Brain pericyte (primary cell): ENCODE data around the gene TOM1L2.
A peak's percentile ranks its signal among the peaks of the same experiment; 100 is the strongest.

Source experiments
- DNase-seq: peaks from one replicate; pipeline ENCODE4 v3.0.0-alpha.2; 2012; ENCODE audit warnings: low read depth, low spot score

Gene TOM1L2

DNA sequence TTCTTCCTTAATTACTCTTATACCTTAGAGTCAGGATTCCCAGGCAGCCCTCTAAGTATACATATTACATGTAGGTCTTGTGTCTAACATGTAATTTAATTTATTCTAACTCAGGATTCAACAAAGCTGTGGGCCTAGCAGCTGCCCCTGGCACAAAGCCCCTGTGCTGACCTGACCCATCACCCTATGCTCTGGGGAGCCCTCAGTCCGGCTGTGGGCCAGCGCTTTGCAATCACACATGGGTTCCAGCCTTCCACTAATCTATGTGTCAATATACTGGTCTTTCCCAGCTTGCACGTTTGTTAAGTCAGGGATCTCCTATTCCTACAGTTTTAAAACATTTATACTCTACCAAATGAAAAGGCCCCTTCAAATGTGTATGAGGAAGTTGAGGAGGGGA, 72.7 kb downstream of the TOM1L2 start:
- DNase-seq, result no peak

DNA sequence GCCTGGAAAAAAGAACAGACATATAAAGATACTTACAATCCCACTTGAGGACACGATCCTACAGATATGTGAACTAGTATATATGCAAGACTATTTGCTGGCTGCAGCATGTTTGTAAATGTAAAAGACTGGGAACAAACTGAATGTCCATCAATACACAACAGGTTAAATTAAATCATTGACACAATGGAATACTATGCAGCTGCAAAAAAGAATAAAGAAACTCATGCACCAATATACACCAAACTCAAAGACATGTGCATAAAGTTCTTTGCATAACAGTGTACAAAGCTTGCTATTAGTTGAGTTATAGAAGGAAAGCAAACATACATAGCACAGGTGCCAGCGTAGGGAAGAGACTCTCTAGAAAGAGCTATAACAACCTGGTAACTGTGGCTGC, 73.5 kb downstream of the TOM1L2 start:
- DNase-seq, result no peak

DNA sequence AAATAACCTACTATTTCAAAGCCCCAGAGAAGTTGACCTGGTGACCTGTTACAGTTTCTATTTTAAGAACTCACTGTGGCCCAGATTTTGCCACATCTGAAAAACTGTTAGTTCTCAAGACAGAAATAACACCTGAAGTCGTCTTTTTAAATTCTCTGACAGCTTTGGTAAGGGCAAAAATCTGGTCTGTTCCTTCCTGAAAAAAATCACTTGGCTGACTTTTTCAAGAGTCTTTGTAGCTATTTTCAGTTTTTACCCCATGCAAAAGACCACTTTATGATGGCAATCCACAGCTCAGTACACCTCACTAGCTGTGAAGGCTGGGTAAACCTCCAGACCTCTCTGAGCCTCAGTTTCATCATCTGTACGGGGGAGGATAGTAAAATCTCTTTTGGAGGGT, 74.8 kb downstream of the TOM1L2 start:
- DNase-seq, result no peak

DNA sequence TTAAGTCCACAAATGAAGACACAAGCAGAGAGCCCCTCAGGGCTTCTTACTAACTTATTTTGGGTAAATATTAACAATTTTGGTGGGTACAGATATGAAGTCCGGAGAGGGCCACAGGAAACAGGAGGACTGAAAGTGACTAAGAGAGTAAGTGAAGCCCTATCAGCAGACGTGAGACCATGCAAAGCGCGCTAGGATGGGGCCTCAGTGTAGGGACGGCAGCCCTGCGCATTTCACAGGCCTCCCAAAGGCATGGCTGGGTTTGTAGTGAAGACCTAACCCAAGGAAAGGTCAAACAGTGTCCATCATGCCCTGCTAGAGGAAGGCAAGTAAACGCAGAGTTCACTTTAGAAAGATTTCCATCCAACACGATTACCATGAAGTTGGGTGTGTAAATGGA, 75.5 kb downstream of the TOM1L2 start:
- DNase-seq, result no peak

DNA sequence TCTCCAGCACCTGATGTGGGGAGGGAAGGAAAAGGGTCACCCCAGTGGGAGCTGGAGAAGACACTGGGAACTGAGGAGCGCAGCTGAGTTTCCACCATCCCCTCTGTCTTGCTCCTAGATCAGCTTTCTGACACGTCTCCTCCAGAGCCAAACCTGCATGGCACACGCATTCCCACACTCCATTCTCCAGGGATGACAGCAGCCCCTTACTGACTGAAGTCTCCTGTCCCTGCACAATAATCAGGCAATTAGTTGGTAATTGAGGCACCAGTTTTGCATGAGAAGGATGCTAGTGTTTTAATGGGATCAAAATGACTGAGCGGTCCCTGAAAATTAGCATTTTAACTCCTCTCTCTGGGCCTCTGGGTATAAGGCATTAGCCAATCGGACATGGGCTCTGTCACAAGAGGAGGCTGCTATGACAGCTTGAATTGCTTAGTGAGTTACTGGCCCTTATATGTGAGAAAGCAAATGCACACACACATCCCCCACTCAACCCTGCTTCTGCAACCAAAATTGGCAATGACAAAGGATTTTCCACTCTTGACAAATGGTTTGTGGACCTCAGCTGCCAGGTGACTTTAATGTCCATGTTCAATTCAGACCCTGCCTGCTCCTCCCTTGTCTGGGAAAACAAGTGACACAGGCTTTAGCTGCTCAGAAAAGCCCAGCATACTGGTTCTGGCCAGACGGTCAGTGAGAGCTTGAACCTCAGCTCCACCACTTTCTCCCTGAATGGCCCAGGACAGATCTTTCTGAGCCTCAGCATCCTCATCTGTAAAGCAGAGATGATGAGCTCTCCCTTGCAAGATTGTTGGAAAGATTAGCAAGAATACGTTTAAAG, 78.2 kb downstream of the TOM1L2 start:
- DNase-seq, result no peak

DNA sequence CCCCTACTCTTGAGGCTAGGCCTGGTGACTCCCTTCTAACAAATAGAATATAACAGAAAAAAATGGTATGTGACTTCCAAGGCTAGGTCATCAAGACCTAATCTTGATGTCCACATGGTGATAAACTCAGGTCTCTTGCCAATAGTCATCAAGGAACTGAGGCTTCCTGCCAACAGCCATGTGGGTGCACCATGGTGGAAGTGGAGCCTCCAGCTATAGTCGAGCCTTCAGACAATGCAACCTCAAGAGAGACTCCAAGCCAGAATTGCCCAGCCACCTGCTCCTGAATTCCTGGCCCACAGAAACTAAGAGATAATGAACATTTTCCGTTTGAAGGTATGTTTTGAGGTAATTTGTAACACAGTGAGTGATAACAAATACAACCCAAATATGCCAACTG, 79.5 kb downstream of the TOM1L2 start:
- DNase-seq, result no peak

DNA sequence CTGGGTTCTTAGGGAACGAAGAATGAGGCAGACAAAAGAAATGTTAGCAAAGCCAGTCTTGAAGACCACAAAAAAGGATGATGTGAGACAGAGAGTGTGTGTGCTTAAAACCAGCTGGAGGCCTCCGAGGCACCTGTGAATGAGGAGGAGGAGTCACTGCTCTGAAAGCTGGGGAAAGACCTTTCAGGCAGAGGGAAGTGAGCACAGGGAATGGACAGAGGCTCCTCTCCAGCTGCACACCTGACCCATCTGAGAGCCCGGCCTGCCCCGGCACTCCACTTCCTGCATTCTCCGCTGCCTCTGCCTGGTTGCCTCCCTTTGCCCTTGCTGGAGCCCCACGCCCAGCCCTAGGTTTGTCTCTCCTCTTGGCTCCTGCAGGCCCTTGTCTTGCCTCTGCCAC, 80.2 kb downstream of the TOM1L2 start:
- no peak for DNase-seq

DNA sequence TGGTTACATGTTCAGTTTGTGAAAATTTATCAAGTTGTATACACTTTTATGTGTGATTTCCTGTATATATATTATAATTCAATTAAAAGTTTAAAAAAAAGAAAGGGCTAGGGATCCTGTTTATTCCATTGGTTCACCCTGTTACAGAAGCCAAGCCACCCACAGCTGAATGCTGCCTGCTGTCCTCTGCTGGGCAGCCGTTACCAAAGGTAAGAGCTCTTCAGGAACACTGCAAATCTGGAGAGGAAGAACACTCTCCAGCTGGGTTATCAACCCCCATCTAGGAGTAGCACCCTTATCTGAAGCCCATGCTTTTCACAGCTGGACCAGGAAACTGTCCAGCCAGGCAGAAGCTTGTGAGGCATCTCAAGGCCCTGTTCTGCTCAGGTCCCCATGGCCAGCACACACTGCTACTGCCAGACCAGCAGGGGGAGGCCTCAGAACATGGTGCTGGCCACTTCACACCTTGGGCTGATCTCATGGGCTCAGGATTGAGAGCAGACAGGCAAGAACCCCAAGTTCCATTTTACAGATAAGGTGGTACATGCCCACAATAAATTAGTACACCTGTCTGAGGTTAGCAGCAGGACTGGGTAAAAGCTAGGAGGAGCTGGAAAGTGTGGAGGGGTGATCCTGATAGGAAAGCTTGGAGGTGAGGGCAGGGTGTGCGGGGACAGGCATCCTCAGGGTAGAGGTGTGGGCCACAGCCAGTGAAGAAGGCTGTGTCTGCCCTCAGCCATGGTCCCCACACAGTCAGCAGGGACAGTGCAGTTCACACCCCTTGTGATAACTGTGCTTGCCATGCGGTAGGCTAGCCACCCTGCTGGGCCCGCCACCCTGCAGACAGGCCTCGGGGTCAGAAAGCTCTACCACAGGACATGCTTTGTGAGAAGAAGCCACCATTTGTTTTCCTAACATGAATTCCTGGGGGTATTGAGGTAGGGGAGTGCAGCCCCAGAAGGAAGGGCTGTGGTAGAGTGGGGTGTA, 81.1 kb downstream of the TOM1L2 start:
- peak; percentile 24 for DNase-seq

DNA sequence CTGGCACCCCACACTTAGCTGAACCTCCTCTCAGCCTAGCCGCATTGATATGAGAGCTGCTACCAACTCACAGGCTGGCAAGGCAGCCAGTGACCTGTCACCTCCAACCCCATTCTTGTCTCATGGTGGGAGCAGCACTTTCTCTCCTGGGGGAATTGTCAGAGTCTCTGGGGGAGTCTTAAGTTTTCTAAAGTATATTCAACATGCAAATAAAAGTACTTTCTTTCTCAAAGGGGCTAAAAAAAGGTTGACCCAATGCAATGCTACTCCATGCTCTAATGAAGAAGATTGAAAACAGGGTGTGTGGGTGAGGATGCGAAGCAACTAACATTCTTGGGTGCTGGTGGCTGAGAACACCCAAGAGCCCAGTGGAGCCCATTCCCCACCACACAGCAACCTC, 82.3 kb downstream of the TOM1L2 start:
- DNase-seq, result no peak

DNA sequence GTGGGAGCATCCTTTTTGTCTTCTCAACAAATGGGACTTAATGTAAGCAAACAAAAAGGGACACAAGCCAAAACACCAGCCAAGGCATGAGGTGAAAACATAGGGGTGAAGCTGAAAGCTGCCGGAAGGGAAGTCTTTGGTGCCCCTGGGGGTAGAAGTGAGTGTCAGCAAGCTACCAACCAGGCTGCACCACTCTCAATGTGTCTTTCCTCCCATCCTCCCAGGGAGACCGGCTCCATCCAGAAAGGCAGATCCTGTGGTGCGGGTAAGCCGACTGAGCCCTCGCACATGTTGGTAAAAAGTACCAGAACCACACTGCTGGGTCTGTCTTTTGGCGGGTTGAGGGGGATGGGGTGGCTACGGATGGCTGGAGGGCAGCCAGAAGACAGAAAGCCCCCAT, 83.4 kb downstream of the TOM1L2 start:
- DNase-seq, result no peak

DNA sequence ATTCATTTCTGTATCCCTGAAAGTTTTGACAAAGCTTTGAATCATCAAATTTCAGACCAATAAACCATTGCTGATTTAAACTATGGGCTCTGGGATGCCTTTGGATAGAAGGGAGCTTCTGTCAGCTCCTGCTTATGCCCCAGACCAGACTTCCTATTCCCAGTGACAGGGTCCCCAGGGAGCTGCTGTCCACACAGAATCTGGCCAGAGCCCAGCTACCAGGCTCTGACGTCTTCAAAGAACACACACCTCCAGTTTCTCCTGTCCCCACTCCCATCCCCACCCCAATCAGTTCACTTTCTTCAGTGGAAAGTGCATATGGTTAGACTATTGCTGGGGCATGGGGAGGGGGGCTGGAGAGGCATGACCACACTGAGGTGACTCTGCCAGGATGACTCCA, 83.8 kb downstream of the TOM1L2 start:
- DNase-seq, result no peak

DNA sequence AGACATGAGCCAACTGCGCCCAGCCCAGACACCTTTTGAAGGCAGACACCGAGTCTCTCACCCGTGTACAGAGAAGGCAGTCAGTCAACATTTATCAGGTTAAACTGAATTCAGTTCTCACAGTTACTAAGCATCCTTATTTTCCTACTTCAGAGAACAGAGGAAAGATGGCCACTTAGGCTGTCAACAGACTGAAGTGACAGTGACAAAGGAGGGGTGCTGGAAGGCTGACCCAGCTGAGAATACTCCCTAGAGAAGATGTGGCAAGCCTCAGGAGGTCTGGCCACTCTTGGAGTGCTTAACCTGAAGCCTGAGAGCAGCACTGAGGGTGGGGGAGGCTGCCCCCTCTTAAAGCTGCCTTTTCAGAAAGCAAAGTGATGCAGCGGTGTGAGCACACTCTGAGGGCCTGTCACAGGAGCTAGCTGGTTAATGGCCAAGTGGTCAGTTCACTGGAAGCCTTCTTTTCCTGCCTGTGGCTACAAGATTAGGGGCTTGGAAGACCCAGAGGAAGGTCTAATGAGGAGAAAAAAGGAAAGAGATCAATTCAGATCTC, 84.4 kb downstream of the TOM1L2 start:
- no peak for DNase-seq

DNA sequence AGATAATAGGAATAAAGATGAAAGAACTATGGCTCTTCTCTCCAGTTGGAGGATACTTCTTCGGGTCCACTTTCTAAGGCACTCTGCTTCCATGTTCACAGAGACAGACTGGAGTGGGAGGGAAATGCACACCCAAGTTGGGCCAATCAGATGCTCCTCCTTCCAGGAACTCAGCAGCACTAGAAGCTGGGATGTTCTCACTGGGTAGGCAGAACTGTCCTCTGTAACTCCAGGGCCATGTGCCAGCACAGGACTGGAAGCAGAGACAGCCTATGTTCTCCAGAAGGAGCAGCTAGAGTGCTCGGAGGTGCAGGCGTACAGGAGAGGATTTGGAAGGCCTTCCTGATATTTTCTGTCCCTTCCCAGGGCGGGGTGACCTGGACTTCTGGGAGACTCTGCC, 85.5 kb downstream of the TOM1L2 start:
- no peak for DNase-seq

DNA sequence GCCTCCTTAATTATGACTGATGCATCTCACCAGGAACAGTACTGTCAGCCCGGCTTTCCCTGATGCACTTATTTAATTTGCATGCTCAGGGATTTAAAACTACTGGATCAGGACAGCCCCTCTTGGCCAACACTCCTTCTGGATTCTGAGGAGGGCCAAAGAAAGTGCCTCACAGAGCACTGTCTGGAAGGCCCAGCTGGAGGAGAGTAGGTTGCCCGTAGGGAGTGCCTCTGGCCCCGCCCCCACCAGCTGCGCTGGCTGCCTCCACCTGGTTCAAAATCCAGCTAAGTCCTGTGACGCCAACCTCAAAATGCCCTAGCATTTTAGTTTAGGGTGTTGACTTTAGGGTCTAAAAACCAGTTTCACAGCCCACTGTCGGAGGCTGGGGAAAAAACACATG, 86.0 kb downstream of the TOM1L2 start:
- DNase-seq, result no peak

DNA sequence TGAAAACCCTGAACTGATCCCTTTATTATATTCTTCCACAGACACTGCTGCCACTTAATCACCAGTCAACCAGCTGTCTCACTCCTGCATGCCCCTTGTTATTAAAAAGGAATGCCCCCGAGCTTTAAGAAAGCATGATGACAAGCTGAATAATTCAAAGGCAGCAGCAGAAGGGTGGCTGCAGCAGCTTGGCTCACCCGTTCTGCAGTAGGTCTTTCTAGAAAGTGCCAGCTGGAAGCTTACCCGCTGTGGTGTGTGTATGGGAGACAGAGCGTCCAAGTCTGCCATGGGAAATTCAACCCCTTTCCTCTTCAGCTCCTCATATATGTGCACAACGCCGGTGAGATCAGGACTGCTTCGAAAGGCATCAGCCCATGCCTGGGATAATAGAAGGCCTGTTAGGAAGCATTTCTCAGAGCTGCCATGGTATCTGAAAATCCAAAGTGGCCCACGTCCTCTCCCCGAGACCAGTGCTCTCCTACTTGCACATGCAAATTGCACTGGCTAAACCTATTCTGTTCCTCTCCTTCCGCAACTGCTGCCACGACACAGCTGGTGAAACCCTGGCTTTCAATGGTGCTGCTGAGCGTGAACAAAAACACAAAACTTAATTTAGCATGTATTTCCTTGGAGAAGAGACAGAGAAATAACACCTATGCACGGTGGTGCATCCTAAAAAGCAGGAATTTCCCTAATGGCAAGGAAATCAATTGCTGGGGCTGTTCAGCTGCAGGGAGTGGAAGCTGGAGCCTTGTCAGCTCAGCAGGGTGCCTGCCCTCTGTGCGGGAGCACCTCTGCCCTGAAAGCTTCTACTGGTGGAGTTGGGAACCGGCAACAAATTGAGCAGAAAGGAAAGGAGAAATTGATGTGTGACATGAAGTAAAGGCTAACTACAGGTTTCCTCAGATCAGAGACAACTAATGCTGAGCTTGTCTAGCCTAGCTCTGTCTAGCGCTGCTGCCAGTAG, 87.5 kb downstream of the TOM1L2 start:
- no peak for DNase-seq

DNA sequence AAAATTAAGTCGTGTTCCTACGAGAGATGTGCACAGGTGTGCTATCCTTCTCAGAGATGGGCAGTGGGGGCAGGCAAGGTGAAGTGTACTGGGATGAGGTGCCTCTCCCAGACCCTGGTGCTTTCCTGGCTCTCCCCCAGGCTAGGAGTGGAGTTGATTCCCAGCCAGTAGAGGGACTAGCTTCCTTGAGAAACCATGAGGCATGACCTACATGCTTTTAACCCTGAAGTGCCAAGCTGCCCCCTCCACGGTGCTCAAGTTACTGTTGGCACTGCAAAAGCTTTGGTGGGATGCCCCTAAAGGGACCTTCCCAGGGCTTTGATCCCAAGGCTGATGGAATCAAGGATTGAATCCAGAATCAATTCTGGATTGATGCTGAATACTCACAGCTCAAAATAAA, 88.4 kb downstream of the TOM1L2 start:
- DNase-seq, result no peak

DNA sequence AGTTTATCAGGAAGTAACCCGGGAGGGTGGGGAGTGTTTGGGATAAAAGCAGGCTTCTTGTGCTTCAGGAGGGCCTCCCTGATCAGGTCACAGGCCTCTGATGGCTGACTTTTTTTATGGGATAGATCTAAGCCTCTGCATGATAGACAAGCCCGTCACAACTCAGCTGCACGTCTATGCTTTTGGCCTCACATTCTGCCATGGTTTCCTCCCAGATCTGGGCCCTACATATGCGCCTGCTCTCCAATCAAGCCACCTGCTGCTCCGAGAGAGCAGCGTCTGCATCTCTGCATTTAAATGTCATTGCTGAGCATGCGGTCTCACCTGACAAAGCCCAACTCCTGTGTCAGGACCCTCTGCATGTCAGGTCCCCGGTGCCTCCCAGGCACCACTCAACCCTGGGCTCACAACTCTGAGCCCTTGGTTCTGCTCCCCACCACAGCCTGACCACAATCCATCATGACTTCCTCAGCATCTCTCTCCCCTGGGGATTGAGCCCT, 90.1 kb downstream of the TOM1L2 start:
- DNase-seq, result no peak

DNA sequence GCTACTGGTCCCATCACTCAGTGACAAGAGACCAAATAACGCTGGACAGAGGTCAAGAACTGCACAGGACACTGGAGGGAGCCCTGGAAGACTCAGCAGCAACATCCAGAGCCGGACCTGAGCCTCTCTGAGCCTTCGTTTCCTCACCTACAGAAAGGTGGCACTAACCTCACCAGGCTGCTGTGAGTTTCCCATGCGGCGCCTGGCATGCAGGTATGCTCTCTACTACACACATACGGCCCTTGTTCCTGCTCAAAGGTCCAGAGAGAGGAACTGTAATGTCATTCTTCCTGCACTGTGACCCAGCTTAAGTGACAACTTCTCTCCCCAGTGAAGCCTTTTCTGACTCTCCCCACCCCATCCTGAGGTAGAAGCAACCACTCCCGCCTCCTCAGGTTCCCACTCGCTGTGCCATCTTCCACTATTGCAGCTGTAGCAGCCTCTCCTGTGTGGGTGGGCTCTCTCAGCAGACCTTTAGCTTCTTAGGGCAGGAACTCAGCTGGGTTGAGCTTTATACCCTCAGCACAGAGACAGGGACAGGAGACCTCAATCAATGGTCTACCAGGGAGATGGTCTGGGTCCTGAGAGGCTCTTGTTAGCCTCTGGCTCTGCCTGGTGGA, 91.5 kb downstream of the TOM1L2 start:
- DNase-seq, result no peak

DNA sequence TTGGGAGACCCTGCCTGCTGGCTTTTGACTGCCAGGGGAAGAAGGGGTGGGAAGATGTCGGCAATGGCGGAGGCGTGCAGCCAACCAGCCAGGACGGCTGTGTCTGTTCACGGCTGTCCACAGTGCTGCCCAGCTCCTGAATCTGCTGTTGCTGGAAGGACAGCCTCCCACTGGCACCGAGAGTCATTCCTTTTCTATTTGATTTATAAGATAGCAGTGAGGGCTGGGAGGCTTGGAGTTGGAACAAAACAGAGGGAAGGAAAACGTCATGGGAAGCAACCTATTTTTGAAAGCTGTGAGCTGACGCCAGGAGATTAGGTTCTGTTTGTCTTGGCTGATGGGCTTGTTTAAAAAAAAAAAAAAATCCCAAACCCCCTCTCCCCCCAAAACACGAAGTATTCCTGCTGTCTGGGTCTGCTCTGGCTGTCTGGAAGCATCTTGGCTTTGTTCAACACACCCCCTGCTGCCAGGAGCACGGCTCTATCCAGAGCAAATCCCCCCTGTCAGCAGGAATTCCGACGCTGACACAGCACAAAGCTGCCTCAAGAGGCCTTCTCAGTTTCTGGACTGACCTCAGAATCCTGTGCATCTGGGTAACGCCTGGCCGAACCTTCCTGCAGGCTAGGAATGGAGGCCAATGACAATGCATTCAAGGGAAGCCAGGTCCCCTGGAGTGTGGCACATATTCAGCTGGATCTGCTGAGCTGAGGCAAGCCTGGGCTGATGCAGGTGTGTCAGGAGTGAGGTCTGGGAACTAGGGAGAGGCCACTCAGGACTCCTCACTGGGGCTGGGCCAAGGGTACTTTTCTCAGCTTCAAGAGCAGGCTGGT, 94.5 kb downstream of the TOM1L2 start:
- DNase-seq, result peak; percentile 98
